ENCODE results near the gene DUOX1. TPM values are rescaled to one million over a fixed set of nuclear protein-coding genes. Genes with fewer than 3 reads are reported as not detected.

The DUOX1 gene
- total and polyA plus RNA-seq, 2 donors (not counting 1 experiment from before 2014, with no cell fraction given) = 0.27 TPM; not detected in 1

GRCh38 chr15:45121706-45122417 lies 7.9 kb upstream of the DUOX1 start:
- H3K79me2 ChIP-seq (ENCODE audit: control insufficient read depth, insufficient read depth, low read length) = no peaks in the 10 kb centered on the region
- H4K20me1 ChIP-seq (ENCODE audit: control insufficient read depth, insufficient read depth, low read length, poor library complexity, severe bottlenecking) = no peaks in the 10 kb centered on the region
- no peak overlapping the region for H3K9ac ChIP-seq (ENCODE audit: low read length)
- H3K4me1 ChIP-seq (ENCODE audit: control insufficient read depth in 2 of 2, insufficient read depth in 2 of 2, low read length in 2 of 2) = peaks cover 10 to 12% of the 10 kb centered on the region in 2 donors
- H3K4me1 Mint-ChIP-seq = peaks cover 13% of the 10 kb centered on the region
- no peak overlapping the region for H3K4me3 Mint-ChIP-seq
- H3K27ac Mint-ChIP-seq = no peak overlapping the region
- peaks cover 0 to 6% (median 0%) of the 10 kb centered on the region in 3 donors for H3K9me3 ChIP-seq (ENCODE audit: control extremely low read depth in 1 of 3, control insufficient read depth in 2 of 3, insufficient read depth in 1 of 3, low read length in 2 of 3)
- no peak for ATAC-seq (ENCODE audit: low read depth)
- H2AFZ ChIP-seq (ENCODE audit: insufficient read depth, low read depth, low read length, poor library complexity, severe bottlenecking) = no peak overlapping the region
- H3K27ac ChIP-seq (ENCODE audit: low read length in 2 of 2) = no peak overlapping the region
- no peak overlapping the region for H3K4me3 ChIP-seq (ENCODE audit: control extremely low read depth in 1 of 5, extremely low read depth in 1 of 5, insufficient read depth in 1 of 5, low read depth in 2 of 5, low read length in 4 of 5)
- intact Hi-C loops (cut with micrococcal nuclease) = no loop called here
- whole genome bisulfite sequencing (ENCODE audit: insufficient coverage) = 26% methylated on average over 3 of the region's 9 CpGs
- TF ChIP-seq EZH2 (IDR thresholded peaks at IDR 0.05; ENCODE audit: borderline replicate concordance, insufficient read depth, low read depth, low read length, poor library complexity, severe bottlenecking) (no peak), CTCF (IDR thresholded peaks at IDR 0.05) (no peak)
- DNase-seq = no peak
- no peaks in the 10 kb centered on the region for H3K36me3 ChIP-seq (replicated peaks in 1 of 2; ENCODE audit: control extremely low read depth in 1 of 2, control insufficient read depth in 1 of 2, extremely low read depth in 1 of 2, insufficient read depth in 2 of 2, low read length in 1 of 2)
- peaks cover 0 to 45% (median 15%) of the 10 kb centered on the region in 4 experiments for H3K27me3 ChIP-seq (replicated peaks in 1 of 4; ENCODE audit: control extremely low read depth in 1 of 4, control insufficient read depth in 3 of 4, insufficient read depth in 4 of 4, low read length in 3 of 4)
- ChIA-PET POLR2A (no interaction called here), CTCF (interaction anchor here (1.2 to 1.4 kb wide), 8 partner anchors 9 to 335 kb away, joined by 3 to 5 read pairs (median 4); no protein-coding TSS in a partner anchor)
- no peaks in the 10 kb centered on the region for H3K9me3 Mint-ChIP-seq (ENCODE audit: insufficient read depth)
- H3K4me2 ChIP-seq (replicated peaks; ENCODE audit: low read depth, low read length, poor library complexity, severe bottlenecking) = no peak overlapping the region
- peaks cover 61% of the 10 kb centered on the region for H3K27me3 Mint-ChIP-seq

GRCh38 chr15:45122719-45123118 lies 7.1 kb upstream of the DUOX1 start:
- H4K20me1 ChIP-seq (ENCODE audit: control insufficient read depth, insufficient read depth, low read length, poor library complexity, severe bottlenecking) = no peaks in the 10 kb centered on the region
- peaks cover 5% of the 10 kb centered on the region for H3K4me1 Mint-ChIP-seq
- peaks cover 0 to 2% (median 0%) of the 10 kb centered on the region in 3 donors for H3K9me3 ChIP-seq (ENCODE audit: control extremely low read depth in 1 of 3, control insufficient read depth in 2 of 3, insufficient read depth in 1 of 3, low read length in 2 of 3)
- H3K4me3 Mint-ChIP-seq = no peak overlapping the region
- DNase-seq (no peak), ATAC-seq (ENCODE audit: low read depth) (no peak)
- H3K79me2 ChIP-seq (ENCODE audit: control insufficient read depth, insufficient read depth, low read length) = no peaks in the 10 kb centered on the region
- peaks cover 58% of the 10 kb centered on the region for H3K27me3 Mint-ChIP-seq
- H3K36me3 ChIP-seq (replicated peaks in 1 of 2; ENCODE audit: control extremely low read depth in 1 of 2, control insufficient read depth in 1 of 2, extremely low read depth in 1 of 2, insufficient read depth in 2 of 2, low read length in 1 of 2) = no peaks in the 10 kb centered on the region
- H3K4me2 ChIP-seq (replicated peaks; ENCODE audit: low read depth, low read length, poor library complexity, severe bottlenecking) = no peak overlapping the region
- no peak overlapping the region for H3K9ac ChIP-seq (ENCODE audit: low read length)
- no peaks in the 10 kb centered on the region for H3K9me3 Mint-ChIP-seq (ENCODE audit: insufficient read depth)
- 90% methylated on average over 7 of the region's 7 CpGs for WGBS (ENCODE audit: insufficient coverage)
- CTCF ChIA-PET = interaction anchor here (0.6 to 1.4 kb wide), 7 partner anchors 9 to 462 kb away, joined by 3 to 5 read pairs (median 4); no protein-coding TSS in a partner anchor
- POLR2A ChIA-PET = no interaction called here
- peaks cover 2 to 3% of the 10 kb centered on the region in 2 donors for H3K4me1 ChIP-seq (ENCODE audit: control insufficient read depth in 2 of 2, insufficient read depth in 2 of 2, low read length in 2 of 2)
- no peak overlapping the region for H3K27ac Mint-ChIP-seq
- H3K27ac ChIP-seq (ENCODE audit: low read length in 2 of 2) = no peak overlapping the region
- H3K27me3 ChIP-seq (replicated peaks in 1 of 4; ENCODE audit: control extremely low read depth in 1 of 4, control insufficient read depth in 3 of 4, insufficient read depth in 4 of 4, low read length in 3 of 4) = peaks cover 0 to 40% (median 13%) of the 10 kb centered on the region in 4 experiments
- no peak overlapping the region for H2AFZ ChIP-seq (ENCODE audit: insufficient read depth, low read depth, low read length, poor library complexity, severe bottlenecking)
- no peak for TF ChIP-seq EZH2 (IDR thresholded peaks at IDR 0.05; ENCODE audit: borderline replicate concordance, insufficient read depth, low read depth, low read length, poor library complexity, severe bottlenecking)
- TF ChIP-seq CTCF (IDR thresholded peaks at IDR 0.05) = no peak
- H3K4me3 ChIP-seq (ENCODE audit: control extremely low read depth in 1 of 5, extremely low read depth in 1 of 5, insufficient read depth in 1 of 5, low read depth in 2 of 5, low read length in 4 of 5) = no peak overlapping the region
- intact Hi-C loops (cut with micrococcal nuclease) = no loop called here
